Neural progenitor cell (in vitro differentiated cells): ENCODE results near the gene CAMSAP1.

Experiments used
- EZH2 ChIP-seq: fragments of 200-600 bp; sonication (generic); IDR thresholded peaks from 2 replicates; pipeline ENCODE4 v1.6.1; 2017; ENCODE audit warnings: antibody characterized with exemption, mild to moderate bottlenecking, moderate library complexity
- EZH2phosphoT487 ChIP-seq: fragments of 200-600 bp; sonication (generic); IDR thresholded peaks from 2 replicates; pipeline ENCODE4 v1.6.1; 2017; ENCODE audit warnings: antibody characterized with exemption
- TF ChIP-seq, protein P1 (sequence below): fragments of 200-600 bp; sonication (generic); IDR thresholded peaks from 2 replicates; pipeline ENCODE4 v1.5.1; 2017; ENCODE audit warnings: antibody characterized with exemption, mild to moderate bottlenecking

DNA sequence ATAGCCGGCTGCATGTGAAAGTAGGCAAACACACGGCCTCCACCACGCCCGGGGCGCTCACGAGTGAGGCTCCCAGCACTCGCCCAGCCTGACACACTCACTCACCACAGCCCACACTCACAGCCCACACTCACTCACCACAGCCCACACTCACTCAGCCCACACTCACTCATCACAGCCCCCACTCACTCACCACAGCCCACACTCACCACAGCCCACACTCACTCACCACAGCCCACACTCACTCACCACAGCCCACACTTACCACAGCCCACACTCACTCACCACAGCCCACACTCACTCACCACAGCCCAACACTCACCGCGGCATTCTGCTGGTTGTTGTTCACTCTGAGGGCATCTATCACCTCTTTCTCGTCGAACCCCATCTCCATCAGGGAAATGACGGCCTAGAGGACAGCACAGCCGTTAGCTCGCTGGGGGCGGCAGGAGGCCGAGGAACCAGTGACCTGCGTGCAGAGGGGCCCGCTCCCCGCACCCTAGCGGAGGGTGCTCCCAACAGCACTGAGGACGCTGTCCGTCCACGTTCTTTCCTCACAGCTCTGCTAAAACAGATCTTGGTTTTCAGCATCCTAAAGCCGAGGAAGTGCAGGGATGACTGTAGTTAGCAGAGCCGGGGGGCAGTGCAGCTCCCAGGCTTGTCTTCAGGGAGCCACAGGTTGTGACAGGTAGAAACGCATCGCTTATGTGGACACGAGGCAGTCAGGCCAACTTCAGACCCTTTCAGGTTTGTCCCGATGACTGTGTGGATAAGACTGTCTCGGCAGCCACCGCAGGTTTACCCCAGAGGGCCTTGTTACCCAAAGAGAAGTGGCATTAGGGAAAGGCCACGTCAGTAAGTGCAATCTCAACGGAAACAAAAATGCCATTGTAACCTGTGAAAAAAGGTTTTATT lies 32.3 kb upstream of the CAMSAP1 start:
- TF ChIP-seq, protein P1, sequence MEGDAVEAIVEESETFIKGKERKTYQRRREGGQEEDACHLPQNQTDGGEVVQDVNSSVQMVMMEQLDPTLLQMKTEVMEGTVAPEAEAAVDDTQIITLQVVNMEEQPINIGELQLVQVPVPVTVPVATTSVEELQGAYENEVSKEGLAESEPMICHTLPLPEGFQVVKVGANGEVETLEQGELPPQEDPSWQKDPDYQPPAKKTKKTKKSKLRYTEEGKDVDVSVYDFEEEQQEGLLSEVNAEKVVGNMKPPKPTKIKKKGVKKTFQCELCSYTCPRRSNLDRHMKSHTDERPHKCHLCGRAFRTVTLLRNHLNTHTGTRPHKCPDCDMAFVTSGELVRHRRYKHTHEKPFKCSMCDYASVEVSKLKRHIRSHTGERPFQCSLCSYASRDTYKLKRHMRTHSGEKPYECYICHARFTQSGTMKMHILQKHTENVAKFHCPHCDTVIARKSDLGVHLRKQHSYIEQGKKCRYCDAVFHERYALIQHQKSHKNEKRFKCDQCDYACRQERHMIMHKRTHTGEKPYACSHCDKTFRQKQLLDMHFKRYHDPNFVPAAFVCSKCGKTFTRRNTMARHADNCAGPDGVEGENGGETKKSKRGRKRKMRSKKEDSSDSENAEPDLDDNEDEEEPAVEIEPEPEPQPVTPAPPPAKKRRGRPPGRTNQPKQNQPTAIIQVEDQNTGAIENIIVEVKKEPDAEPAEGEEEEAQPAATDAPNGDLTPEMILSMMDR: no peak
- TF ChIP-seq EZH2phosphoT487 (no peak), EZH2 (no peak)
